ENCODE results near the gene RPS21. TPM values are rescaled to one million over a fixed set of nuclear protein-coding genes. Genes with fewer than 3 reads are reported as not detected.
"Not testable (repeated sequence)": the region's sequence is repeated elsewhere in the genome, so short reads cannot be mapped to it uniquely, and the experiment has no call there.

RPS21 gene
- total RNA-seq, 1 donor from 2014 or later = 5,743 TPM

DNA sequence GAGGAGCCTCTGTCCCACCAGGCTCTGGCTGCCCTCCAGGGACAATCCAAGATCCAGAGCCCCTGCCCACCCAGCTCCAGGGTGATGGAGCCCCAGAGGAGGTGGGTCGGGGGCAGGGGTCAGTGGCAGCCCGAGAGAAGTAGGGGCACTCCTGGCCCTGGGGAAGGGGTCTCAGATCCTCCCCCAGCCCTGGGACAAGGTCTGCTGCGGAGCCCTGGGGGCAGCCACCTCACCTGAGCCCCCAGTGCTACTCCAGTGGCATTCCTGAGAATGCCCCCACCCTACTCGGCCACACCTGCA lies 17.1 kb upstream of the RPS21 start:
- no peak for DNase-seq (ENCODE audit: low read depth)
- TF ChIP-seq, protein P1, sequence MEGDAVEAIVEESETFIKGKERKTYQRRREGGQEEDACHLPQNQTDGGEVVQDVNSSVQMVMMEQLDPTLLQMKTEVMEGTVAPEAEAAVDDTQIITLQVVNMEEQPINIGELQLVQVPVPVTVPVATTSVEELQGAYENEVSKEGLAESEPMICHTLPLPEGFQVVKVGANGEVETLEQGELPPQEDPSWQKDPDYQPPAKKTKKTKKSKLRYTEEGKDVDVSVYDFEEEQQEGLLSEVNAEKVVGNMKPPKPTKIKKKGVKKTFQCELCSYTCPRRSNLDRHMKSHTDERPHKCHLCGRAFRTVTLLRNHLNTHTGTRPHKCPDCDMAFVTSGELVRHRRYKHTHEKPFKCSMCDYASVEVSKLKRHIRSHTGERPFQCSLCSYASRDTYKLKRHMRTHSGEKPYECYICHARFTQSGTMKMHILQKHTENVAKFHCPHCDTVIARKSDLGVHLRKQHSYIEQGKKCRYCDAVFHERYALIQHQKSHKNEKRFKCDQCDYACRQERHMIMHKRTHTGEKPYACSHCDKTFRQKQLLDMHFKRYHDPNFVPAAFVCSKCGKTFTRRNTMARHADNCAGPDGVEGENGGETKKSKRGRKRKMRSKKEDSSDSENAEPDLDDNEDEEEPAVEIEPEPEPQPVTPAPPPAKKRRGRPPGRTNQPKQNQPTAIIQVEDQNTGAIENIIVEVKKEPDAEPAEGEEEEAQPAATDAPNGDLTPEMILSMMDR (IDR thresholded peaks at IDR 0.05; ENCODE audit: insufficient read depth, low read length, poor library complexity, severe bottlenecking) = no peak
- H3K27me3 ChIP-seq (ENCODE audit: control insufficient read depth, insufficient read depth, low read length) = no peaks in the 10 kb centered on the region
- H3K4me3 ChIP-seq (ENCODE audit: low read depth, low read length) = no peak overlapping the region
- no peaks in the 10 kb centered on the region for H3K36me3 ChIP-seq (ENCODE audit: control insufficient read depth, insufficient read depth, low read length)

- TF ChIP-seq, protein P1 (IDR thresholded peaks at IDR 0.05; ENCODE audit: insufficient read depth, low read length, poor library complexity, severe bottlenecking) = no peak
- H3K27me3 ChIP-seq (ENCODE audit: control insufficient read depth, insufficient read depth, low read length) = no peaks in the 10 kb centered on the region
- no peak overlapping the region for H3K4me3 ChIP-seq (ENCODE audit: low read depth, low read length)
- no peaks in the 10 kb centered on the region for H3K36me3 ChIP-seq (ENCODE audit: control insufficient read depth, insufficient read depth, low read length)
- DNase-seq (ENCODE audit: low read depth) = no peak
Observed at GRCh38 chr20:62370115-62370806, 16.6 kb upstream of the RPS21 start.

- TF ChIP-seq, protein P1 (IDR thresholded peaks at IDR 0.05; ENCODE audit: insufficient read depth, low read length, poor library complexity, severe bottlenecking) = no peak
- Histone ChIP-seq H3K36me3 (ENCODE audit: control insufficient read depth, insufficient read depth, low read length) (no peaks in the 10 kb centered on the region), H3K27me3 (ENCODE audit: control insufficient read depth, insufficient read depth, low read length) (no peaks in the 10 kb centered on the region), H3K4me3 (ENCODE audit: low read depth, low read length) (no peak overlapping the region)
- DNase-seq (ENCODE audit: low read depth) = no peak
Observed at GRCh38 chr20:62370807-62371587, 15.9 kb upstream of the RPS21 start.

- TF ChIP-seq, protein P1 (IDR thresholded peaks at IDR 0.05; ENCODE audit: insufficient read depth, low read length, poor library complexity, severe bottlenecking) = no peak
- no peak overlapping the region for H3K4me3 ChIP-seq (ENCODE audit: low read depth, low read length)
- H3K36me3 ChIP-seq (ENCODE audit: control insufficient read depth, insufficient read depth, low read length) = no peaks in the 10 kb centered on the region
- H3K27me3 ChIP-seq (ENCODE audit: control insufficient read depth, insufficient read depth, low read length) = no peaks in the 10 kb centered on the region
- DNase-seq (ENCODE audit: low read depth) = no peak
Observed at GRCh38 chr20:62371588-62372041, 15.3 kb upstream of the RPS21 start.

GRCh38 chr20:62372042-62372993 lies 14.6 kb upstream of the RPS21 start:
- DNase-seq (ENCODE audit: low read depth) = no peak
- no peaks in the 10 kb centered on the region for H3K36me3 ChIP-seq (ENCODE audit: control insufficient read depth, insufficient read depth, low read length)
- no peaks in the 10 kb centered on the region for H3K27me3 ChIP-seq (ENCODE audit: control insufficient read depth, insufficient read depth, low read length)
- no peak overlapping the region for H3K4me3 ChIP-seq (ENCODE audit: low read depth, low read length)
- TF ChIP-seq, protein P1 (IDR thresholded peaks at IDR 0.05; ENCODE audit: insufficient read depth, low read length, poor library complexity, severe bottlenecking) = no peak

DNA sequence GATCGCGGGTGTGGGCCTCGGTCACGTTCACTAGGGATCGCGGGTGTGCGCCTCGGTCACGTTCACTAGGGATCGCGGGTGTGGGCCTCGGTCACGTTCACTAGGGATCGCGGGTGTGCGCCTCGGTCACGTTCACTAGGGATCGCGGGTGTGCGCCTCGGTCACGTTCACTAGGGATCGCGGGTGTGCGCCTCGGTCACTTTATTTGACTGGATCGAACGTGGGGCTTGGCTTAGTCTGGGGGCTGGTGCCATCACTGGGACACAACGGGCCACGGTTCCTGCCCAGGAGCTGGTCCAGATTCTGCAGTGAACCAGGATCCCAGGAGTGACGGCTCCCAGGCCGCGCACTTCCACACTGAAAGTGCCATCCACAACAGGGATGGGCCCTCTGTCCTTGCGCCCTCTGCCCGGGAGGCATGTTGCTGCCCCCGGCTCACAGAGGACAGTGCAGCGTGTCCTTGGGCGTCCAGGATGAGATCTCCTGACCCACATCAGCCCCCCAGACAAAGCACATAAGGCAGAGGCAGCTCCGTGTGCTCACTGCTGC lies 13.2 kb upstream of the RPS21 start:
- not testable (repeated sequence) for H3K4me3 ChIP-seq (ENCODE audit: low read depth, low read length); H3K36me3 ChIP-seq (ENCODE audit: control insufficient read depth, insufficient read depth, low read length); DNase-seq (ENCODE audit: low read depth); H3K27me3 ChIP-seq (ENCODE audit: control insufficient read depth, insufficient read depth, low read length)

Data from kidney epithelial cell (primary cell).